Uterus (tissue), 4 donors: ENCODE data around the gene MTIF3. TPM values are rescaled to one million over a fixed set of nuclear protein-coding genes. Genes with fewer than 3 reads are reported as not detected.

Source experiments
- DNase-seq, 2 donors: peaks; one replicate each; pipeline ENCODE4 v3.0.0-alpha.2; 2019 to 2020
- H3K27ac ChIP-seq, 2 donors: fragments of 200-600 bp; sonication (generic); 1 replicate in 1 of 2; 2 replicates in 1 of 2; pipeline ENCODE4 v1.5.1; 2016 to 2018
- H3K27me3 ChIP-seq, 2 donors: fragments of 200-600 bp; sonication (generic); one replicate each; pipeline ENCODE4 v1.5.1; 2018 to 2019; ENCODE audit warnings: control low read depth in 1 of 2
- H3K36me3 ChIP-seq, 2 donors: fragments of 200-600 bp; sonication (generic); one replicate each; pipeline ENCODE4 v1.5.1; 2019; ENCODE audit warnings: control low read depth in 1 of 2
- H3K4me1 ChIP-seq, 2 donors: fragments of 200-600 bp; sonication (generic); one replicate each; pipeline ENCODE4 v1.5.1; 2018 to 2019; ENCODE audit warnings: control low read depth in 1 of 2
- H3K4me3 ChIP-seq, 2 donors: fragments of 200-600 bp; sonication (generic); 1 replicate in 1 of 2; 2 replicates in 1 of 2; pipeline ENCODE4 v1.5.1; 2018 to 2019; ENCODE audit warnings: mild to moderate bottlenecking in 1 of 2
- H3K9me3 ChIP-seq, 2 donors: fragments of 200-600 bp; sonication (generic); one replicate each; pipeline ENCODE4 v1.5.1; 2019; ENCODE audit warnings: control low read depth in 1 of 2
- POLR2A ChIP-seq, 2 donors: fragments of 450-650 bp; IDR thresholded peaks; one replicate each; pipeline ENCODE4 v1.6.1; 2016; ENCODE audit warnings: antibody characterized with exemption in 2 of 2, mild to moderate bottlenecking in 1 of 2, moderate library complexity in 1 of 2
- intact Hi-C: fragments of 100-400 bp; cut with DNase I; formaldehyde crosslinking; loops from one replicate; pipeline ENCODE4 v1.15.1; 2023; ENCODE audit warnings: low total_unique reads
- total RNA-seq, 4 donors: library from RNA; depleted of rRNA in 3 of 4; stranded (reverse); fragments of >200 nt in 3 of 4; gene quantifications; one replicate each; pipeline versions ENCODE4 v1.1.0 to v1.2.4, GENCODE V29; 2014 to 2023
- TF ChIP-seq, protein P1 (sequence below), 4 experiments: fragments of 200-600 bp in 2 of 4; fragments of 450-650 bp in 2 of 4; sonication (generic) in 2 of 4; IDR thresholded peaks; one replicate each; pipeline ENCODE4 v1.5.1; 2016 to 2019; ENCODE audit warnings: antibody characterized with exemption in 4 of 4, mild to moderate bottlenecking in 2 of 4, moderate library complexity in 1 of 4
- donor health status: DM: yes; HTN: yes; CAD: no.

Gene MTIF3
- total RNA-seq, 4 donors from 2014 or later, result 14.6 to 102 (median 40.0) TPM

DNA sequence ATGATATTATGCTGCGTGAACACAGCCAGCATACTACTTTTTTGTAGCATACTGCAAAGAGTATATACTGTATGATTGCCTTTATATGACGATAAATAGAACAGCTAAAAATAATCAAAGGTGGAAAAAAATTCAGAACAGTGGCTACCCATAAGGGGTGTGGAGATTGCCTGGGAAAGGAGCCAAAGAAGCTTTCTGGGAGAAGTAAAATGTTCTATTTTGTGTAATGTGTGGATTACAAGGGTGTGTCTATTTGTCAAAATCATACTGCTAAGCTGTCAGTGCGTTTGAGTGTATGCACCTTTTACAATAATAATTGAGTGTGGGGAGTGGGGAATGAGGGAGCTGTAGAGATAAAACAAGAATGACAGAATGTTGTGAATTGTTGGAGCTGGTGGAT is 45.2 kb upstream of the MTIF3 start:
- intact Hi-C loops, result no loop called here
- H3K27ac ChIP-seq, result no peak overlapping the region
- no peak overlapping the region for H3K4me3 ChIP-seq
- DNase-seq, result no peak
- H3K27me3 ChIP-seq, result no peaks in the 10 kb centered on the region
- no peak for TF ChIP-seq POLR2A (IDR thresholded peaks at IDR 0.05)
- TF ChIP-seq, protein P1, sequence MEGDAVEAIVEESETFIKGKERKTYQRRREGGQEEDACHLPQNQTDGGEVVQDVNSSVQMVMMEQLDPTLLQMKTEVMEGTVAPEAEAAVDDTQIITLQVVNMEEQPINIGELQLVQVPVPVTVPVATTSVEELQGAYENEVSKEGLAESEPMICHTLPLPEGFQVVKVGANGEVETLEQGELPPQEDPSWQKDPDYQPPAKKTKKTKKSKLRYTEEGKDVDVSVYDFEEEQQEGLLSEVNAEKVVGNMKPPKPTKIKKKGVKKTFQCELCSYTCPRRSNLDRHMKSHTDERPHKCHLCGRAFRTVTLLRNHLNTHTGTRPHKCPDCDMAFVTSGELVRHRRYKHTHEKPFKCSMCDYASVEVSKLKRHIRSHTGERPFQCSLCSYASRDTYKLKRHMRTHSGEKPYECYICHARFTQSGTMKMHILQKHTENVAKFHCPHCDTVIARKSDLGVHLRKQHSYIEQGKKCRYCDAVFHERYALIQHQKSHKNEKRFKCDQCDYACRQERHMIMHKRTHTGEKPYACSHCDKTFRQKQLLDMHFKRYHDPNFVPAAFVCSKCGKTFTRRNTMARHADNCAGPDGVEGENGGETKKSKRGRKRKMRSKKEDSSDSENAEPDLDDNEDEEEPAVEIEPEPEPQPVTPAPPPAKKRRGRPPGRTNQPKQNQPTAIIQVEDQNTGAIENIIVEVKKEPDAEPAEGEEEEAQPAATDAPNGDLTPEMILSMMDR (IDR thresholded peaks at IDR 0.05), result no peak
- no peaks in the 10 kb centered on the region for H3K9me3 ChIP-seq
- no peaks in the 10 kb centered on the region for H3K36me3 ChIP-seq
- H3K4me1 ChIP-seq, result no peaks in the 10 kb centered on the region

DNA sequence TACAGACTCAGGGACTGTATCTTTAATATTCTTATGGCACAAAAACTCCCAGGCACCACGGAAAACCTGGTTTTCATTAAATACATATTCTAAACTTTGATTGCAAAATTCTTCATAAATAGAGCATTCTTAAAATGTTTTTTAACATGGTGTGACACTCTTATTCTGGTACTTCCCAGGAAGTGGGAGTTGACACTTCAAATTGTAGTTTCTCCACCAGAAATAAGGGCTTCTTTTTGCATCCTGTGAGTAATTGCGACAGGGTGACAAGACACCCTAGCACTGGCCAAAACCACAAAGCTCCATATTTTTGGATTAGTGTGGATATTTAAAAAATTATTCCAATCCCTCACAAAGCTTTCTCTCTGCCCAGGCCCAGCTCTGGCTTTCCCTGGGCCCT is 43.6 kb upstream of the MTIF3 start:
- intact Hi-C loops, result no loop called here
- H3K4me1 ChIP-seq, result no peaks in the 10 kb centered on the region
- DNase-seq, result no peak

DNA sequence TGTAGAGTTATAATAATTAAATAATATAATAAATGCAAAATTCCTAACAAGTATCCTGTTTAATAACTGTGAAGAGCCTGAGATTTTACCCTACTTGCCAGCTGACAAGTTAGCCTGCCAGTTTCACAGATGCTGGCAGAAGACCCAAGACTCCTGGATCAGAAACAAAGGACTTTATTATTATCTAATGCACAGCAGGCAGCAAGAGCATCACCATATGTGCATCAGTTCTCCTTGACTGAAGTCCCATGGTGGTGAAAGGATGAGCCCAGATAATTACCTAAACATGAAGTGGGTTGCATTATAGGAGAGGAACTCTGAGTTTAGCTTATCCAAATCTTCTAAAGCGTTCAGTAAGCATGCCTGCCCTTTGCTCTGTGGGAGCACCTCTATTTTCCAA is 39.1 kb upstream of the MTIF3 start:
- DNase-seq, result no peak
- H3K4me3 ChIP-seq, result no peak overlapping the region
- TF ChIP-seq, protein P1 (IDR thresholded peaks at IDR 0.05), result no peak
- no peak for TF ChIP-seq POLR2A (IDR thresholded peaks at IDR 0.05)
- H3K36me3 ChIP-seq, result no peaks in the 10 kb centered on the region
- H3K9me3 ChIP-seq, result no peaks in the 10 kb centered on the region
- no peak overlapping the region for H3K27ac ChIP-seq
- intact Hi-C loops, result no loop called here
- H3K27me3 ChIP-seq, result no peaks in the 10 kb centered on the region
- no peaks in the 10 kb centered on the region for H3K4me1 ChIP-seq

More for the DNA sequence above, 43.6 kb upstream of the MTIF3 start:
- no peak for TF ChIP-seq POLR2A (IDR thresholded peaks at IDR 0.05)
- TF ChIP-seq, protein P1 (IDR thresholded peaks at IDR 0.05), result no peak
- no peak overlapping the region for H3K27ac ChIP-seq
- H3K9me3 ChIP-seq, result no peaks in the 10 kb centered on the region
- no peak overlapping the region for H3K4me3 ChIP-seq
- H3K27me3 ChIP-seq, result no peaks in the 10 kb centered on the region
- no peaks in the 10 kb centered on the region for H3K36me3 ChIP-seq

DNA sequence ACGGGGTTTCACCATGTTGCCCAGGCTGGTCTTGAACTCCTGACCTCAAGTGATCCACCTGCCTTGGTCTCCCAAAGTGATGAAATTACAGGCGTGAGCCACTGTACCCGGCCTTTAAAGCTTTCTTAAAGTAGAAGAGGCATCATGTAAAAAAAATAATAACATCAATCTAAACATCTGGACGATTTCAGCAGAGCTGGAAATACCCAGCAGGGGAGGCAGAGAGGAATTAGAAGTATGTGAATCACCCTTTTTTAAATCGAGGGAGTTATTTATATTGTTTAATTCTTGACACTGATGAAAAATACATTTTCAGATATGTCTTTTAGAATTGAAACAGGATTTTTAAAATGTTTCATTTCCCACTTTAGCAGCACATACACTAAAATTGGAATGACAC is 37.4 kb upstream of the MTIF3 start:
- TF ChIP-seq, protein P1 (IDR thresholded peaks at IDR 0.05), result no peak
- no peak for TF ChIP-seq POLR2A (IDR thresholded peaks at IDR 0.05)
- intact Hi-C loops, result no loop called here
- Histone ChIP-seq H3K4me1 (no peaks in the 10 kb centered on the region), H3K9me3 (no peaks in the 10 kb centered on the region), H3K4me3 (no peak overlapping the region), H3K27me3 (no peaks in the 10 kb centered on the region), H3K36me3 (no peaks in the 10 kb centered on the region), H3K27ac (no peak overlapping the region)
- no peak for DNase-seq

DNA sequence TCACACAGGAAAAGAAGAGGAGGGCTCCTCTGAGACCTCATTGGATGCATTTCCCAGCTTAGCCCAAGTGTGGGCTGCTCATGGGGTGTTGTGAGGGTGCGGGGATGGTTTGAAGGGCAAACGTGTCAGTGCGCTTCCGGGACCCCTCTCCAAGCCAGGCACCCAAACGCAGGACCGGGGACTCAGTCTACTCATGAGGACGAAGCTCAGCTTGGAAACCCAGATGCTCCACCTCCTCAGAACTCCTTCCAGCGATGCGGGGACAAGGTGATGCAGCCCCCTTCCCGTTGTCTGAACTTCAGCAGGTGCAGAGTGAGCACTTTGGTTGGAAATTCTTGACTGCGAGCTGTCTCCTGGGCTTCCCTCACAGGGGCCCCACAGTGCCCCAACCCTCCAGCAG is 33.1 kb upstream of the MTIF3 start:
- no peaks in the 10 kb centered on the region for H3K9me3 ChIP-seq
- no peaks in the 10 kb centered on the region for H3K27me3 ChIP-seq
- H3K36me3 ChIP-seq, result no peaks in the 10 kb centered on the region
- no peak overlapping the region for H3K4me3 ChIP-seq
- DNase-seq, result no peak
- intact Hi-C loops, result no loop called here
- no peak overlapping the region for H3K27ac ChIP-seq
- TF ChIP-seq, protein P1 (IDR thresholded peaks at IDR 0.05), result no peak
- no peak for TF ChIP-seq POLR2A (IDR thresholded peaks at IDR 0.05)
- H3K4me1 ChIP-seq, result no peaks in the 10 kb centered on the region
